Stimulated activated CD8-positive, alpha-beta memory T cell treated with anti-CD3 and anti-CD28 coated beads, Interleukin-12 subunit alpha, Interleukin-12 subunit beta, amount 100 ng/mL, for 24 hours (primary cell): ENCODE measurements around the gene MDFIC.

Experiments
- DNase-seq: peaks from one replicate; pipeline ENCODE4 v3.0.0-alpha.2; 2020; ENCODE audit errors: extremely low read depth

MDFIC gene

DNA sequence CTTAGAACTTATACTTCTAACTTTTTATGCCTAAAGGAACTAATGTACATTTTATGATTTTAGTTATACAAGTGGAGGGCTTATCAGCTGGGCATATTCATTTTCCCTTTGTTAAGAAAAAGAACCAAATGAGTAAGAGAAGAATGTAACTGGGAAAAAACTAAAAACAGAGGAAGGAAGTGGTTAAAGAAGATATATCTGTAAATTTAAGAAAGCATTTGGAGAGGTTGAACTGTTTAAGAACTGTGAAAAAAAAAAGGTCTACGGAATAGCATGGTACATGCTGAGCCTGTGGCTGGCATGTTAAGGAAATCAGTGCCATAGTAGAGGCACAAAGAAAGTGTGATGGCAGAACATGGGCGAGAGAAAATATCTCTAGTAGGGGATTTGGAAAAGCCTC, 6.2 kb downstream of the MDFIC start:
- DNase-seq = no peak

- no peak for DNase-seq
Measured at GRCh38 chr7:114929570-114929969, 7.7 kb downstream of the MDFIC start.

DNA sequence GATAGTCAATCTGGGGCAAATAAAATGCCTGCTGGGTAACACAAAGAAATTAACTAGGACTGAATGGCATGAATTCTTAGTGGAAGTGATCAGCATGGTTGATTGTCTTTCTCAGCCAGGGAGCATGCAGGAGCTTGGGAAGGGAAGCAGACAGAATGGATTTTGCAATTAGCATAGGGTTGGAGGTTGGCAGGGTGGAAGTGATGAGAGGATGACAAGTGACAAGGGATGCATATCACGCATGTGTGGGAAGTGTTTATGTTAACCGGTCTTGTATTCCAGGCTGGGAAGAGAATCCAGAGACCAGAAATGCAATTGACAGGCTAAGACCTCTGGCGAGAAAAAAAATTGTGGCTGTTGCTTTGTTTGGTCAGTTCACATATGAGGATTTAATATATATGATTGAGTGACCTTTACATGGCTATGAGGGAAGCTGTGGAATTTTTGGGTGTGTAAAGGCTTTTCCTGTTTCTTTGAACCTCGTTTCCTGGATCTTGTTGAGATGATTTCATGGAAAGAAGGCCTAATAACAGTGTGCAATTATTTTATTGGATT, 8.3 kb downstream of the MDFIC start:
- no peak for DNase-seq

DNA sequence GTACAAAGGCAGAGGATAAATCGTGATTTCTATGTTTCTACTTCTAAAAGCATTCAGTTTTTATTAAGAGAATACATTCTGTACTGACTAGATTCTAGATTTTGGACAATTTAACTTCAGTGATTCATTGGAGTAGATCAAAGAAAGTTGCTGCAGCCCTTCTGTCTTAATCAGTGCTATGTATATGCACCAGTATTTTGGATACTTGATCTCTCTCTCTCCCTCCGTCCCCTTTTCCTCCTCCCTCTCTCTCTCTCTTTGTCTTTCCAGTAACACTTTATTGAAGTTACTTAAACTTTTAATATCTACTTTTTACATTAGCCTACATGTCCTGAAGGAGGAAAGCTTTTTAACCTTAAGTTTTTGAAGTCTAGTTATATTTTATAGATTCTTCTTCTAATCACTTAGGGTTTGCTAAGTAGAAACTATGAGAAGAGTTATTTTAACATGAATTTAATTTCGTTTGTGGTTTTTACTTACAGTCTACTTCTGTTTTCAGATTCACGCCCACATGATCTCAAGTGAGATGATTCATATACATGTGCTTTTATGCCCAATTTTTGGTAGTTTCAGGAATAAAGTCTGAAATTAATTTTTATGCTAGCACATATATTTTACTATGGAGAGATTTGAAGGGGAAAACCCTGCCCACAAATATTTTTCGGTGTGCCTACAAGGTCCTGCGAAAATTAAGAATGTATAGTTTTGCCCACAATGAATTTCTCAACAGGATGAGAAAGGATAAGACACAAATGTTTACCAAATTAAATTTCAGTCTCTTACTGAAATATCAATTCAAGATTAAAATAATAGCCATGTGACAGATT, 9.1 kb downstream of the MDFIC start:
- DNase-seq = no peak

DNA sequence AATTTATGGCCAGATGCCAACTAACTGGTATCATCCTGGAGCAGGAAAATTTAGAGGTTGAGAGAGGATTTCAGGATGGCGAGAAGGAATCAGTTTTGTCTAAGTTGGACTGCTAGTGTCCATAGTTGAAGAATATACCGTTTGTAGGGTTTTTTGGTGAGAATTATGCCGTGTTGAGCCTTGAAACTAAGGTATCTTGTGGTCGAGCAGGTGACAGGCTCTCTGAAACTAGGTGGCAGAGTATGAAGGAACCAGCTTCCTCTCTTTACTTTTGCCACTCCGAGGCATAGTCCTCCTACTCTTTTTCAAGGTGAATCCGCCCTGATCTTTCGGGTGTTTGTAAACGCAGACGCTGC, 9.7 kb downstream of the MDFIC start:
- no peak for DNase-seq

DNA sequence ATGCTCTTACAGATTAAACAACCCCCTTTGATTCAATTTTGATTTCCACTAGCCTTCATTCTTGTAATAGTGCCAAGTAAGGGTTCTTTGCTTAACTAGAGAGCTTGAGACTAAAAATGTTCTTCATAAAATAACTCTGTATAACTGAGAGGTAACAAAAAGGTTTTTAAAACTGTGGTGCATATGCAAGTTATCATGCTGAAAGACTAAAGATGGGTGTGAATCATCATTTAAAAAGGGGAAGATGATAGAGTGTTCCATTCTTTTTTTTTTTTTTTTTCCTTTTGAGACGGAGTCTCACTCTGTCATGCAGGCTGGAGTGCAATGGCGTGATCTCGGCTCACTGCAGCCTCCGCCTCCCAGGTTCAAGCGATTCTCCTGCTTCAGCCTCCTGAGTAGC, 11.1 kb downstream of the MDFIC start:
- DNase-seq = no peak

DNA sequence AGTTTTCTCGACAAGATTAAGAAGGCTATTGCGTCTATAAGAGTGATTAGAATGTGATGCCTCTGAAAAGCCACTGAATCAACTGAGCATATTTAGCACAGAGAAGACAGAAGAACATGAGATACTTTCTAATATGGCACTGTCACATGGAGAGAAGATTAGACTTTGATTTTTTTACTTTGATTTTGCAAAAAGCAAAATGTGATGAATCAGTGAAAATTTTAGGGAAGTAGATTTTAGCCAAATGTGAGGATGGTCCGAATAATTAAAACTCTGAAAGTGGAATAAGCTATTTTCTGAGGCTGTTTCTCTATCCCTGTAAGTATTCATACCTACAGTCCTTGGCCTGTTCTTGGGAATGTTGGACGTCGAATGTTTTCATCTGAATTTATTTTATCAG, 11.8 kb downstream of the MDFIC start:
- DNase-seq = no peak

DNA sequence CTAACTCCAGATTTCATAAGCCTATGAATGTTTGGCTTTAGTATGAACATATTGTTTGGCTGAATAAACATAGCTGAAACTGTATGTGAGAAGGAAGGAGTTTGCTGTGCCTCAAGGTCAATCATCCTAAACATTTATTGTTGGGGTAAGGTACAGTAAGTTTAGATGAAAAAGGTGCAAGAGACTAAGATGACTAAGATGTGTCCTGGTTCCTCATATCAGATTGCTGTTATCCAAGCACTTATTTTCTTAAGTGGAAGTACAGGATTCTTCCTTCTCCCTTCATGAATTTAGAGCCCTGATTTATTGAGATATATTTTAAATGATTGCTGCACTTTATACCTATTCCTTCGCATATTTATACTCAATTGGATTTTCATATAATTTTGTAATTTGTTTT, 12.2 kb downstream of the MDFIC start:
- DNase-seq = no peak

GRCh38 chr7:114934713-114935112, 12.8 kb downstream of the MDFIC start:
- DNase-seq = no peak

- no peak for DNase-seq
Measured at GRCh38 chr7:114936471-114936870, 14.6 kb downstream of the MDFIC start.

DNA sequence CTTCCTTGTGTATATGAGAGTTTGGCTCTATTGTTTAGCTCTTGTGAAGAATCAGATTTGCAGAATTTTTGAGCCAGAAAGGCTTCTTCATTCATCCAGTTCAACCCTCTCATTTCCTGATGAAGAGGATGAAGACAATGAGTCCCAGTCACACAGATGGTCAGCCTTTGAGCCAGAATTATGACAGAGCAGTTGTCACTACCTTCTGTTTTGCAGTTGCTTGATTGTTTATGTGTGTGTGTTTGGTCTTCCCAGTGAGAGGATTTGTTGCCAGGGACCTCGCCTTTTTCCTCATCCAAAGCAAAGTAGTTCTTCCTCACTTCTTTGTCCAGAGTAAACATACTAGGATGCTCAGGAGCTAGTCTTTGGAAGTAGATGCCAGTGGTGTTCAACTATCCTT, 15.6 kb downstream of the MDFIC start:
- no peak for DNase-seq

DNA sequence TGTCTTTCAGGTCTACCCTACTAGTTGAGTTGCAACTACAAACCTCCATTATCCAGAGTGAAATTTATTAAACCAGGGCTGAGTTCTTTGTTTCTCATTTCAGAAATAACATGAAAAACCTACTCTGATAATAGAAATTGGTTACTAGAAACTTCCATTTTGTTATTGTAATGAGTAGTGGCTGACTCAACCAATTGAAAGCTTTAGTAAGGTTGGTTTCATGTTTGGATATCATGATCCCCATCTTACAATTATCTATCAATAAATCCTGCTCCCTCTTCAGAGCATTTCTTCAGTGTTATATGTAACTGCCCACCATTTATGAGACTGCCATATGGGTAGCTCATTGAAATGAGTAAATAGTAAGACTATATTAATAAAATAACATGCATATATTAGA, 16.9 kb downstream of the MDFIC start:
- no peak for DNase-seq

GRCh38 chr7:114939484-114940097, 17.7 kb downstream of the MDFIC start:
- DNase-seq = no peak

DNA sequence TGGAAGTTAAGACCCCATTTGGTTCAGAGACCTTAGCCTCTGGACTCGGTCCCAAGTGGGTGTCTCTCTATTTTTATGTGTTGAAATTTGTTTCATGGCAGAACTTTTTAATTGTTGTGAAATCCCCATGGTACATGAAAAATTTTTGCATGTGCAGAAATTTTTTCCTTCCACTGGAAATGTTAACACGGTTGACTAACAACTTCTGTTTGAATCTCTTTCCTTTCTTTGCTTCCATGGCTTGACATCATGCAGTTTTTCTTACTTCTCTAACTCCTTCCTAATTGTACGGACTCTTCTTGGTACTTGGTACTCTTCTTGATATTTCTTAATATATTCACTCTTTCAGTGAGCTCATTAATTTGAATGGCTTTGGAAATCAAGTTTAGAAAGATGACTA, 18.3 kb downstream of the MDFIC start:
- no peak for DNase-seq

DNA sequence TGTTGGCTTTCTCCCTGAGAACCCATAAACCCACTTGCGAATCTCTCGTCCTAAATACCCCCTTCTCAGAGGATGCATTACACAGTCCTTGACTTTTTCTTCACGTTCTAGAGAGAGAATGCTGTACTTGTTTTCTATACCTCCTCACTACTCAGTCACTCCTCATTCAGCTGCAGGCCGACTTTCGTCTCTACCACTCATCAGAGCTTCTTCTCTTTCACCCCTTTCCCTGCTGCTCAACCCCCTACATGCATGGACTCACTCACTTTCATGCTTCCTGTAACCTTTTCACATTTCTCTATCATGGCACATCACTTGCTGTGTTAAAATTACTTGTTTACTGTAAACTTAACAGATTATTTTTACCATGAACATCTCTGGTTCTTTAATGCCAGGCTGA, 19.8 kb downstream of the MDFIC start:
- no peak for DNase-seq

DNA sequence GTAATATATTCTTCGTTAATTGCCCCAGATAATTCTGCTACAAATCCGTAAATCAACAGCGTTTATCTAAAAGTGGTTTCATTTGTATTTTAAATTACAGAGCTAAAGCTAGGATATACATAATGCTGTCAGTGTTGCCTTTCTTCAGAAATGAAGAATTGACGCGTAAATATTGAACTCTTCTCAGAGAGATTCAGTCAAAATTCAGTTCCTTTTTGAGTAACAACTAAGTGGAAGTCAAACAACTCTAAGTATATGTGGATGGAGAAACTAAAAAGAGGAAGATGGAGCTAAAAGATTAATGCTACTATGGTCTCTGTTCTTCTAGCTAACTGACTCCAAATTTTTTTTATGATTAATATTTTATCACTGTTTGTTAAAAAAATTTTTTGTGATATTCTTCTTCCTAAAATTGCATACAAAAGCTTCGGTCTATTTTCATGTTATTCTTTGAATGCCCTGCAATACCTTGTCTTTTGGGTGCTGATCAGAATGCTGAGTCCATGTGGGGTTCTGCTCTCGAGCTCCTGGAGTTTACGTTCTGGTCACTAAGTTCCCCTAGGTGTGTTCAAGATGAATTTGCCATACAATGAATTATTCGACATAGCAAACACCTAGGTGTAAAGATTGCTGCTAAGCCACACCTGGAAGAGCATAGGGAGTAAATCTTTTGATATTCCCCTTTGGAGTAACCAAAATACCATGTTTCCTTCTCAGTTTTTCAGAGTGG, 20.7 kb downstream of the MDFIC start:
- DNase-seq = no peak

GRCh38 chr7:114943530-114943929, 21.6 kb downstream of the MDFIC start:
- no peak for DNase-seq

DNA sequence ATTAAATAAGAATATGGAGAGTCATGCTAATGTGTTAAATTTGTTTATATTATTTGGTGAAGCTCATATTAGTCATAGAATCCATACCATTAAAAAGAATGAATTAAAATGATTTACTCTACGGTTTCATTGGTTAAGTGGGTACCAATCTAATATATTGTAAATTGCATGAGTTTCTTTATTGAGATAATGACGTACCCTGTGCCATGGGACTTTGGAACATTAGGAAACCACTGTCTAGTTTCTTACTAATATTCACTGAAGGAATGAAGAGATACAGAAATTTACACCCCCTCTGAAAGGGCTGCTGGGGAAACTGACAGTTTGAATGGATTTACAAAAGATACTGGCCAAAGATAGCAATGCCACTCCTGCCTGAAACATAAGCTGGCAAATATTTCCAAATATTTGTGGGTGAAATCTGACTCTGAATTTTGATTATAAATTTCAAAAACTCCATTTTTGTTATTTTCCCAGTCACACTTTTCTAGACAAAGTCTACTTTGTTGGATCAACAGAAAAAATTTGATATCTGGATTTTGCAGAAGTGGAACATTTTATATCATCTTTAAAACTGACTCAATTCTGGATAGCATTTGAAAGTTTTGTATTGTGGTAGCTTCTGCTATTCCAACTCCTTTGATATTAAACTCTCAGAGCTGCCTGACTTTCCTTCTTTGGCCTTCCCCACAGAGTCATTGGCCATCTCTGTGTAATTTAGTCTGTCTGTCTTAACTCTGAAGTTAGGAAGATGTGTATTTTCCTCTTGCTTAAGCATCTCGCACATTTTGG, 22.3 kb downstream of the MDFIC start:
- DNase-seq = no peak

DNA sequence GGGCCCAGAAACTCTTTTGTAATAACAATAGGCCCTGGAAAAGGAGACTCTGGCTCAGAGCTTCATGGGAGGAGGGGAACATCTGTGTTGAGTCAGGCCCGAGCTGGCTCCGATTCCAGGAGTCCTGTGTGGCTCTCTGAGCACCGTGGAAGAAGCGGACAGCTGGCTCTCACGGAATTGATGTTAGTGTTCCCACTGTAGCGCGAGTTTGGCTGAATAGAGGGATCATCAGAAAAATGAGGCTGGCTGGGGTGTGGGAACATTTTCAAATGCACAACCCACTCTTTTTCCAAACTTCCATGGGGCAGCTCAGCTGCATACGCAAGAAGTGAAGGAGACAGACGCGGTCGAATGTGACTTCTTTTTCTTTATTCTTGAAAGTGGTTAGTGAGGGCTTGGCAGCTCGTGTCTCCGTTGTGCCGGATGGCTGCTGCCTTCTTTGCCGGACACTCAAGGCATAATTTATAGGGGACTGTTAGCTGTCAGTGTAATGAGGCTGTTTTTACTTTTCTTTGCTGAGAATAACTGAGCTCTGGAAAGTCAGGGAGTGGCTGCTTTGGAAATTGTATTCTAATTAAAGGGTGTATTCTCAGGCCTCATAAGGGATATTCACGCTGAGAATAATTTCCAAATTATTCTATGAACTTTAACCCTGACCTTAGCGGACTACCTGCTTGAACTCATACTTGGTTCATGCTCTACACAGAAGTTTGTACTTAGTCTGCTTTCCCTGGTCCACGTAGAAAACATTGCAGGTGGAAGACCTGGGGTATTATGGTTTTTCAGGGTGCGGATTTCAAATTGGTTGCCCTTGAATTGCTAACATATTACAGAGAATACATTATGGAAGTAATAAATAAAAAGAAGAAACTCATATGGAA, 23.1 kb downstream of the MDFIC start:
- DNase-seq = no peak

DNA sequence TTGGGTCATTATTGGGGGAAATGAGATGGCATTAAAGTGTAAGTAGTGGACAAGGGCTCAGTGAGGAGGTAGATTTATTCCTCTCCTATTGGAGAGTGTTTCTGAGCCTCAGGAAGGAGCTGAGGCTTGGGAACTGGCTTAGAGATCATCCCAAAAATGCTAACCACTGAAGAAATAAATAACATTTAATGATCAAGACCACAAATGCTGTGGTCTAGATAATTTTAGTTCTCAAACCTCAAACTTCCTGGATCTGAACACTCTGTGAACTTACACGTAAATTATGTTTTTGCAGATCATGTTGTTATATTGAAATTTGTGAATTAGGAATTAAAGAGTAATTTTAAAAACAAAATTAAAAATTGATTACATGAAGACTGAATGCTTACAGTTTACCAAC, 27.3 kb downstream of the MDFIC start:
- DNase-seq = no peak

DNA sequence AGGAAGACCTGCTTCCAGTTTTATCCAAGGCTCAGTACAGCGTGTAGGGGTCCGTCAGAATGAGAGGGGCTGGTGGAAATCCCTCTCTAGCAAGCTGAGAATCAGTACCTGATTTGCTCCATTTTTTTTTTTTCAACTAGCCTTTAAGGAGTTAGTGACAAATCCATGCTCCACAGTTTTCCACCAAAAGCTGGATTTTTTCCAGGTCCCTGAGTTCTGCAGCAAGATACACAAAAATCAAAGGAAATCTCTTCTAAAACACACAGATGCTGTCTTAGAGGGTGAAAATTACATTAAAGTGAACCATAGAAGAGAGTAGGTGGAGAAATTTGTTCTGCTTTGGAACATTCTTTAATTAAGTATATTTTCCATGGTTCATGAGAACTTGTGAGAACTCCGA, 30.4 kb downstream of the MDFIC start:
- no peak for DNase-seq
